T-helper 17 cell (primary cell): Measurements from ENCODE around the gene HTR1D. TPM values are rescaled to one million over a fixed set of nuclear protein-coding genes. Genes with fewer than 3 reads are reported as not detected.
A peak's percentile ranks its signal among the peaks of the same experiment; 100 is the strongest.
"Not testable (repeated sequence)": the region's sequence is repeated elsewhere in the genome, so short reads cannot be mapped to it uniquely, and the experiment has no call there.

ENCODE experiments used
- ATAC-seq: fragments of 150-1000 bp; cut with Tn5 transposase; 2 replicates; pipeline ENCODE4 v1.10.0; 2021; ENCODE audit warnings: mild to moderate bottlenecking, moderate library complexity
- DNase-seq, 3 donors: peaks; one replicate each; pipeline versions ENCODE4 v3.0.0 to v3.0.0-alpha.2; 2020 to 2021
- H3K9me3 ChIP-seq: one replicate; pipeline ENCODE4 v1.7.0; 2013; ENCODE audit warnings: low read length, mild to moderate bottlenecking; ENCODE audit not compliant: control insufficient read depth, poor library complexity, severe bottlenecking
- H3K27ac Mint-ChIP-seq: one replicate; pipeline ENCODE4 v1.8.0; 2022; ENCODE audit warnings: mild to moderate bottlenecking, moderate library complexity, mixed read lengths
- H3K27me3 Mint-ChIP-seq: one replicate; pipeline ENCODE4 v1.8.0; 2022; ENCODE audit warnings: mixed read lengths
- H3K36me3 Mint-ChIP-seq: one replicate; pipeline ENCODE4 v1.8.0; 2022; ENCODE audit warnings: low read depth, mixed read lengths
- H3K4me1 Mint-ChIP-seq: one replicate; pipeline ENCODE4 v1.8.0; 2022; ENCODE audit warnings: mild to moderate bottlenecking, mixed read lengths
- H3K4me3 Mint-ChIP-seq: one replicate; pipeline ENCODE4 v1.8.0; 2022; ENCODE audit warnings: mild to moderate bottlenecking, moderate library complexity, mixed read lengths
- total RNA-seq, 4 donors: library from RNA in 2 of 4; stranded (reverse) in 2 of 4; gene quantifications; one replicate each; pipeline ENCODE4 v1.2.3 and lab custom pipeline; 2022 to 2026

HTR1D gene
- total RNA-seq, 2 donors from 2014 or later, result not detected

GRCh38 chr1:23237508-23237907 lies 20.2 kb upstream of the HTR1D start:
- ATAC-seq (no peak), DNase-seq (no peak)
- no peak overlapping the region for H3K27ac Mint-ChIP-seq
- H3K9me3 ChIP-seq, result no peaks in the 10 kb centered on the region
- peaks cover 20% of the 10 kb centered on the region for H3K27me3 Mint-ChIP-seq
- H3K36me3 Mint-ChIP-seq, result no peaks in the 10 kb centered on the region
- no peak overlapping the region for H3K4me3 Mint-ChIP-seq
- H3K4me1 Mint-ChIP-seq, result no peaks in the 10 kb centered on the region

GRCh38 chr1:23227806-23228205 lies 10.5 kb upstream of the HTR1D start:
- no peaks in the 10 kb centered on the region for H3K9me3 ChIP-seq
- Mint-ChIP-seq H3K4me1 (no peaks in the 10 kb centered on the region), H3K4me3 (no peak overlapping the region), H3K27me3 (peaks cover 24% of the 10 kb centered on the region), H3K36me3 (no peaks in the 10 kb centered on the region), H3K27ac (no peak overlapping the region)
- ATAC-seq (no peak), DNase-seq (no peak)

GRCh38 chr1:23224739-23225648 lies 7.7 kb upstream of the HTR1D start:
- Mint-ChIP-seq H3K27ac (no peak overlapping the region), H3K36me3 (no peaks in the 10 kb centered on the region), H3K27me3 (peaks cover 45% of the 10 kb centered on the region), H3K4me3 (no peak overlapping the region), H3K4me1 (no peaks in the 10 kb centered on the region)
- ATAC-seq (no peak), DNase-seq (no peak)
- no peaks in the 10 kb centered on the region for H3K9me3 ChIP-seq

GRCh38 chr1:23223963-23224362 lies 6.7 kb upstream of the HTR1D start:
- H3K36me3 Mint-ChIP-seq, H3K4me3 Mint-ChIP-seq, H3K4me1 Mint-ChIP-seq, H3K9me3 ChIP-seq, ATAC-seq, DNase-seq, H3K27ac Mint-ChIP-seq: not testable (repeated sequence)
- H3K27me3 Mint-ChIP-seq, result peaks cover 54% of the 10 kb centered on the region

- not testable (repeated sequence) for H3K36me3 Mint-ChIP-seq, H3K4me1 Mint-ChIP-seq, H3K9me3 ChIP-seq, H3K27ac Mint-ChIP-seq, DNase-seq, H3K4me3 Mint-ChIP-seq, ATAC-seq
- peaks cover 59% of the 10 kb centered on the region for H3K27me3 Mint-ChIP-seq
These were observed 6.2 kb upstream of the HTR1D start for GRCh38 chr1:23223490-23223951.

GRCh38 chr1:23222742-23223141 lies 5.4 kb upstream of the HTR1D start:
- peaks cover 66% of the 10 kb centered on the region for H3K27me3 Mint-ChIP-seq
- no peaks in the 10 kb centered on the region for H3K9me3 ChIP-seq
- H3K4me3 Mint-ChIP-seq, result no peak overlapping the region
- H3K4me1 Mint-ChIP-seq, result peaks cover 3% of the 10 kb centered on the region
- H3K27ac Mint-ChIP-seq, result no peak overlapping the region
- H3K36me3 Mint-ChIP-seq, result peaks cover 2% of the 10 kb centered on the region
- no peak for ATAC-seq
- no peak for DNase-seq

GRCh38 chr1:23222331-23222730 lies 5.0 kb upstream of the HTR1D start:
- DNase-seq (no peak), ATAC-seq (no peak)
- Mint-ChIP-seq H3K27ac (no peak overlapping the region), H3K27me3 (peaks cover 69% of the 10 kb centered on the region), H3K36me3 (peaks cover 4% of the 10 kb centered on the region), H3K4me1 (peaks cover 5% of the 10 kb centered on the region), H3K4me3 (no peak overlapping the region)
- H3K9me3 ChIP-seq, result no peaks in the 10 kb centered on the region

- Mint-ChIP-seq H3K27ac (no peak overlapping the region), H3K36me3 (peaks cover 4% of the 10 kb centered on the region), H3K27me3 (peaks cover 66% of the 10 kb centered on the region), H3K4me3 (no peak overlapping the region), H3K4me1 (peaks cover 5% of the 10 kb centered on the region)
- DNase-seq, result no peak
- no peak for ATAC-seq
- H3K9me3 ChIP-seq, result no peaks in the 10 kb centered on the region
These were observed 3.8 kb upstream of the HTR1D start for GRCh38 chr1:23221107-23221506.

- Mint-ChIP-seq H3K4me3 (peak overlapping the region; percentile 81), H3K4me1 (peaks cover 11% of the 10 kb centered on the region), H3K27ac (no peak overlapping the region), H3K27me3 (peaks cover 85% of the 10 kb centered on the region), H3K36me3 (peaks cover 7% of the 10 kb centered on the region)
- DNase-seq (peak; percentile 9 to 19 (median 16)), ATAC-seq (no peak)
- H3K9me3 ChIP-seq, result no peaks in the 10 kb centered on the region
These were observed 406 bp downstream of the HTR1D start for GRCh38 chr1:23216771-23217420.

GRCh38 chr1:23215751-23216449 lies 1.4 kb downstream of the HTR1D start:
- Mint-ChIP-seq H3K27me3 (peaks cover 87% of the 10 kb centered on the region), H3K4me3 (peak overlapping the region; percentile 36), H3K36me3 (peaks cover 7% of the 10 kb centered on the region), H3K27ac (no peak overlapping the region), H3K4me1 (peaks cover 11% of the 10 kb centered on the region)
- H3K9me3 ChIP-seq, result no peaks in the 10 kb centered on the region
- DNase-seq (no peak), ATAC-seq (no peak)

- H3K9me3 ChIP-seq, result no peaks in the 10 kb centered on the region
- Mint-ChIP-seq H3K4me1 (peaks cover 11% of the 10 kb centered on the region), H3K4me3 (no peak overlapping the region), H3K27me3 (peaks cover 86% of the 10 kb centered on the region), H3K27ac (no peak overlapping the region), H3K36me3 (peaks cover 7% of the 10 kb centered on the region)
- DNase-seq, result no peak
- ATAC-seq, result no peak
These were observed 2.0 kb downstream of the HTR1D start for GRCh38 chr1:23215291-23215690.

- Mint-ChIP-seq H3K27me3 (peaks cover 81% of the 10 kb centered on the region), H3K4me3 (no peak overlapping the region), H3K36me3 (peaks cover 7% of the 10 kb centered on the region), H3K27ac (no peak overlapping the region), H3K4me1 (peaks cover 11% of the 10 kb centered on the region)
- no peak for ATAC-seq
- H3K9me3 ChIP-seq, result no peaks in the 10 kb centered on the region
- no peak for DNase-seq
These were observed 2.7 kb downstream of the HTR1D start for GRCh38 chr1:23214640-23215039.

GRCh38 chr1:23211955-23212354 lies 5.3 kb downstream of the HTR1D start:
- H3K4me3 Mint-ChIP-seq, result peak overlapping the region; percentile 33

More at GRCh38 chr1:23211955-23212354, 5.3 kb downstream of the HTR1D start:
- Mint-ChIP-seq H3K27me3 (peaks cover 59% of the 10 kb centered on the region), H3K27ac (no peak overlapping the region), H3K36me3 (peaks cover 4% of the 10 kb centered on the region), H3K4me1 (peaks cover 6% of the 10 kb centered on the region)
- no peak for ATAC-seq
- no peaks in the 10 kb centered on the region for H3K9me3 ChIP-seq
- DNase-seq, result no peak
